Nephron progenitor cell (in vitro differentiated cells): ENCODE results near the gene SLC1A2.

Experiments
- DNase-seq: peaks from one replicate; pipeline ENCODE4 v3.0.0; 2021
- H3K27ac Mint-ChIP-seq: 2 replicates; pipeline ENCODE4 v1.8.0; 2021; ENCODE audit warnings: mild to moderate bottlenecking, moderate library complexity, mixed read lengths
- H3K27me3 Mint-ChIP-seq: 2 replicates; pipeline ENCODE4 v1.8.0; 2021; ENCODE audit warnings: mild to moderate bottlenecking, low read depth, mixed read lengths; ENCODE audit not compliant: poor library complexity
- H3K36me3 Mint-ChIP-seq: 2 replicates; pipeline ENCODE4 v1.8.0; 2021; ENCODE audit warnings: low read depth, mixed read lengths
- H3K4me1 Mint-ChIP-seq: 2 replicates; pipeline ENCODE4 v1.8.0; 2021; ENCODE audit warnings: mixed read lengths
- H3K4me3 Mint-ChIP-seq: 2 replicates; pipeline ENCODE4 v1.8.0; 2021; ENCODE audit warnings: mild to moderate bottlenecking, moderate library complexity, mixed read lengths
- H3K9me3 Mint-ChIP-seq: 2 replicates; pipeline ENCODE4 v1.8.0; 2021; ENCODE audit warnings: mild to moderate bottlenecking, moderate library complexity, mixed read lengths
- CTCF ChIP-seq: fragments of 200-600 bp; sonication (generic); IDR thresholded peaks from 2 replicates; pipeline ENCODE4 v1.5.0; 2021; ENCODE audit warnings: antibody characterized with exemption

The SLC1A2 gene

DNA sequence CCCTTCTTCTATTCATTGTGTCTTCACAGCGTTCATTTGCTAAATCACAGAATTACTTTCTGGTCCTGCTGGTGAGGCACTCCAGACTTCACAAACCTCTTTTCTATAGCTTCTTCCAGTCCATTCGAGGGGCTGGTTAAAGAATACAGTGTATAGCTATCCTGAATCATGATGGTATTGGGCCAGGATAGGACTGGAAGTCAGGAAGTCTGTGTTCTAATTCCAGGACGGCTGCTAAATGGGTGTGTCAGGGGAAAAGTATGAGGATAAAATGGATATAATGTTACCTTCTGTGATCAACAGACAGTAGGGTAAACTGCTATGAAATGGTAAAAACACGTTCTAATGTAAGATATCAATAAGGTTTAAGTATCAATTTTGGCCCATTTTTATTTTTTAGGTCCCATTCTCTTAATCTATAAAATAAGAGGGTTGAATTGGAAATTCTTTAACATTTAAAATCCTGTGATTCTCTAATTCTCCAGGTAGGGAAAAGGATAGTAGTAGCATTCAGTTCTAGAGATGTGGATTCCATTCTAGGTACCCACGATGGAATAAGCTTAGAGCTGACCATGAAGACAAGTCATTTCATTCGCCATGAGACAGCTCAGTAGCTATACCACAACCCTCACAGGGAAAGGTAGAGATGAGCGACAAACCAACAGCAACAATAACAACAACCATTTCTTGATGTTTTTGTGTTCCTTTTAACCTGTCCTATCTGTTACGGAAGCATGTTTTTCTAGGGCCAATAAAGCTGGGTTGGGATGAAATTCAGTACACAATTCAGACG lies 96.1 kb downstream of the SLC1A2 start:
- H3K27ac Mint-ChIP-seq: no peak overlapping the region
- H3K27me3 Mint-ChIP-seq: no peaks in the 10 kb centered on the region
- no peaks in the 10 kb centered on the region for H3K9me3 Mint-ChIP-seq
- no peaks in the 10 kb centered on the region for H3K36me3 Mint-ChIP-seq
- TF ChIP-seq CTCF: no peak
- no peak overlapping the region for H3K4me3 Mint-ChIP-seq
- H3K4me1 Mint-ChIP-seq: no peaks in the 10 kb centered on the region
- DNase-seq: no peak

GRCh38 chr11:35322318-35322979 lies 96.9 kb downstream of the SLC1A2 start:
- Mint-ChIP-seq H3K36me3 (no peaks in the 10 kb centered on the region), H3K9me3 (no peaks in the 10 kb centered on the region), H3K4me1 (no peaks in the 10 kb centered on the region), H3K4me3 (no peak overlapping the region), H3K27me3 (no peaks in the 10 kb centered on the region), H3K27ac (no peak overlapping the region)
- no peak for DNase-seq
- TF ChIP-seq CTCF: no peak

DNA sequence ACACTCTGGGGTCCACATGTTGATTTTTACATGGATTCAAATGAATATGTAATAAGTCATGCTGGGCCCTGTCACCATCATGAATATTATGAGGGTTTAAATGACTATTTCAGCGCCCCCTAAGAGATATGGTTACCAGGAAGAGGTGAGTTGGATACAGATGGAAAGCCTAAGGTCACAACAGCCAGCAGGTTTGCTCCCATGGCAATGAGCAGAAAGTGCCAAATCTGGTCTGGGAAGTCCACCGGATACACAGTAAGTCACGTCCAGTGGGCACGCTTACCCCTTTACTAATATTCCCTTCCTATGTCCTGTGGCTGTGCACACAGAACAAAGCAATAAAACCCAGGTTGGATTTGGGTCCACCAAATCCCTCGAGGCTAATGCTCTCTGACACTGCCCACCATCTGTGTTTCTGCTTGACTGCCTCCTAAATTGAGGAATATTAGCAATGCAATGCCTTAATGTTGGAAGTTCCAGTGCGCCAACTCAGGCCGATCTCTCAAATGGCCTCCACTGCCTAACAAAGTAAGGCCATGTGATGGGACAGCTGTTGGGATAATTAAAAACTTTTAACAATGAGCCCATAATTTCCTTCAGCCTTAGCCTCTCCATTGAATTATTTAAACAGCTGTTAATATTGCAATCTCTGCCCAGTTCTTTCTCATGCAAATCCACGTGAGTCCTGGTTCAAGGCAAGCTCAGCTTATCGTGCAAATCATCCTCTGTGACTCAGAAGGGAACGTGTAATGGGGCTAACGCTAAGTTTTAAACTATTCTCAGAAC lies 97.6 kb downstream of the SLC1A2 start:
- TF ChIP-seq CTCF: no peak
- Mint-ChIP-seq H3K27me3 (no peaks in the 10 kb centered on the region), H3K4me1 (no peaks in the 10 kb centered on the region), H3K4me3 (no peak overlapping the region), H3K27ac (no peak overlapping the region), H3K9me3 (no peaks in the 10 kb centered on the region), H3K36me3 (no peaks in the 10 kb centered on the region)
- no peak for DNase-seq

- DNase-seq: no peak
- no peaks in the 10 kb centered on the region for H3K27me3 Mint-ChIP-seq
- H3K9me3 Mint-ChIP-seq: no peaks in the 10 kb centered on the region
- H3K4me1 Mint-ChIP-seq: no peaks in the 10 kb centered on the region
- H3K27ac Mint-ChIP-seq: no peak overlapping the region
- H3K4me3 Mint-ChIP-seq: no peak overlapping the region
- TF ChIP-seq CTCF: no peak
- no peaks in the 10 kb centered on the region for H3K36me3 Mint-ChIP-seq
Measured at GRCh38 chr11:35321111-35321510, 98.2 kb downstream of the SLC1A2 start.

DNA sequence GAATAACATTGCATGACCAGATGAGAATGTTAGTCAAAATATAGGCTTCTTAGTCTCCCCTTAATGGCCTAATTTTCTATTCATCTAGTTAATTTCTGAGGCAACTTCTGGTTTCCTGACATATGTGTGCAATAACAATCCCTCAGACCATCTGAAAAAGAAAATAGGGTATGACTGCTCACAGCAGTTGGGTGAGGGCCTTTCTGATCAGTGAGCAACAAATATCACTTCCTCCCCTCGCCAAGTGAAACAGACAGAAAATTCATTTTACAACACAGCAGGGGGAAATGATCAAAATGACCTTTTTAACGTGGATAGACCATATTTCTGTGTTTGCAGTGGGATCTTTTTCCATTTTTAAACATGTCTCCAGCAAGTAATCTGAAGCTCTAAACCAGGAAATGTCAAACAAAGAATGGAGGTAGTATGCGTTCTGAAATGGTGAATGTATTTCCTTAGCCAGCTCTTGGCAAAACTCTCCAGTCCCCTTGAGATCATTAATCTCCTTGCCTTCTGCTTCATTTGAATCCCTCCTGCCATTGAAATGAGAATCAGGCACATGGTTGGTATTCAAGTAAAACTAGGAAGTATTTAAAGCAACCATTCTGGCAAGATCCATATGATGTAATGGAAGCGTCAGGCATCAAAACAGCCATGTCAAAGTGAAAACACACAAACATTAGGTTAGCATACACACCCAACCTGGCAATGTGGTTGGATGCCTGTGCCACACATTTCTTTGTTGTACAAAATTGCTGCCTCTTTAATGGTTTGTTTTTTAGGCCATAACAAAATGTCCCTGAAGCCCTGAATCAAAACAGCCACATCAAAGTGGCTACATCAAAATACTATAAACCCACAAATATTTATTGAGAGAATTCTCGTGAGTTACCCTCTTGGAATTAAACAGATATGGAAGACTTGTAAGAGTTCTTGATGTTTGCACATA lies 100.1 kb downstream of the SLC1A2 start:
- no peaks in the 10 kb centered on the region for H3K4me1 Mint-ChIP-seq
- no peaks in the 10 kb centered on the region for H3K27me3 Mint-ChIP-seq
- no peak overlapping the region for H3K4me3 Mint-ChIP-seq
- no peak for DNase-seq
- no peaks in the 10 kb centered on the region for H3K36me3 Mint-ChIP-seq
- no peaks in the 10 kb centered on the region for H3K9me3 Mint-ChIP-seq
- no peak overlapping the region for H3K27ac Mint-ChIP-seq
- TF ChIP-seq CTCF: no peak
